GM23248 (cell line): ENCODE results near the gene USP2.

Experiments
- EZH2 ChIP-seq: fragments of 200-600 bp; sonication (generic); IDR thresholded peaks from 2 replicates; pipeline ENCODE4 v1.6.1; 2018; ENCODE audit warnings: antibody characterized with exemption, mild to moderate bottlenecking; ENCODE audit not compliant: insufficient read depth, poor library complexity, severe bottlenecking
- EZH2phosphoT487 ChIP-seq: fragments of 200-600 bp; sonication (generic); IDR thresholded peaks from 2 replicates; pipeline ENCODE4 v1.6.1; 2018; ENCODE audit warnings: antibody characterized with exemption, moderate library complexity, mild to moderate bottlenecking, low read depth; ENCODE audit not compliant: insufficient read depth

GRCh38 chr11:119335655-119336543 lies 45.6 kb downstream of the USP2 start:
- TF ChIP-seq EZH2 (no peak), EZH2phosphoT487 (no peak)
